DMS 273 (cell line): Measurements from ENCODE around the gene TBXAS1.

Experiments
- DNase-seq: peaks from one replicate; lab custom pipeline; 2025; ENCODE audit not compliant: unreplicated experiment; lab: John Stamatoyannopoulos, UW

The TBXAS1 gene

GRCh38 chr7:139942636-139943035 is 113.6 kb downstream of the TBXAS1 start:
- DNase-seq: no peak

- peak; percentile 43 for DNase-seq
Observed at GRCh38 chr7:139943401-139943800, 114.3 kb downstream of the TBXAS1 start.

GRCh38 chr7:139944248-139944647 is 115.2 kb downstream of the TBXAS1 start:
- DNase-seq: no peak

GRCh38 chr7:139946533-139946932 is 117.5 kb downstream of the TBXAS1 start:
- no peak for DNase-seq

- DNase-seq: no peak
Observed at GRCh38 chr7:139947021-139947420, 118.0 kb downstream of the TBXAS1 start.

GRCh38 chr7:139948167-139948566 is 119.1 kb downstream of the TBXAS1 start:
- no peak for DNase-seq

- no peak for DNase-seq
Observed at GRCh38 chr7:139948587-139949335, 119.7 kb downstream of the TBXAS1 start.

- no peak for DNase-seq
Observed at GRCh38 chr7:139949629-139950028, 120.6 kb downstream of the TBXAS1 start.

- DNase-seq: no peak
Observed at GRCh38 chr7:139950881-139951525, 121.9 kb downstream of the TBXAS1 start.

- no peak for DNase-seq
Observed at GRCh38 chr7:139953229-139953628, 124.2 kb downstream of the TBXAS1 start.

GRCh38 chr7:139955109-139955820 is 126.2 kb downstream of the TBXAS1 start:
- DNase-seq: no peak

- DNase-seq: no peak
Observed at GRCh38 chr7:139958599-139959284, 129.7 kb downstream of the TBXAS1 start.

GRCh38 chr7:139959285-139959628 is 130.2 kb downstream of the TBXAS1 start:
- no peak for DNase-seq

- no peak for DNase-seq
Observed at GRCh38 chr7:139959718-139960117, 130.7 kb downstream of the TBXAS1 start.

- DNase-seq: no peak
Observed at GRCh38 chr7:139960157-139960556, 131.1 kb downstream of the TBXAS1 start.

GRCh38 chr7:139965942-139966628 is 137.0 kb downstream of the TBXAS1 start:
- DNase-seq: no peak

GRCh38 chr7:139966949-139967348 is 137.9 kb downstream of the TBXAS1 start:
- no peak for DNase-seq

- DNase-seq: no peak
Observed at GRCh38 chr7:139968931-139969330, 139.9 kb downstream of the TBXAS1 start.

- DNase-seq: peak; percentile 20
Observed at GRCh38 chr7:139972029-139972428, 143.0 kb downstream of the TBXAS1 start.

GRCh38 chr7:139973101-139974050 is 144.3 kb downstream of the TBXAS1 start:
- no peak for DNase-seq
